WTC11 (cell line): ENCODE data around the gene LYRM1.

Source experiments
- IRF1 ChIP-seq: sonication (generic); formaldehyde crosslinking; IDR thresholded peaks from 2 replicates; pipeline ENCODE4 v1.8.0; 2023; ENCODE audit warnings: missing genetic modification reagents
- ZNF416 ChIP-seq: fragments of 250-450 bp; sonication (Bioruptor Pico); IDR thresholded peaks from 2 replicates; pipeline ENCODE4 v1.9.0; 2021; ENCODE audit warnings: mild to moderate bottlenecking, inconsistent platforms
- TF ChIP-seq, protein P1 (sequence below): fragments of 200-600 bp; IDR thresholded peaks from 2 replicates; pipeline ENCODE4 v1.8.0; 2022; ENCODE audit warnings: antibody characterized with exemption

GRCh38 chr16:20939611-20940010, 39.0 kb downstream of the LYRM1 start:
- TF ChIP-seq, protein P1, sequence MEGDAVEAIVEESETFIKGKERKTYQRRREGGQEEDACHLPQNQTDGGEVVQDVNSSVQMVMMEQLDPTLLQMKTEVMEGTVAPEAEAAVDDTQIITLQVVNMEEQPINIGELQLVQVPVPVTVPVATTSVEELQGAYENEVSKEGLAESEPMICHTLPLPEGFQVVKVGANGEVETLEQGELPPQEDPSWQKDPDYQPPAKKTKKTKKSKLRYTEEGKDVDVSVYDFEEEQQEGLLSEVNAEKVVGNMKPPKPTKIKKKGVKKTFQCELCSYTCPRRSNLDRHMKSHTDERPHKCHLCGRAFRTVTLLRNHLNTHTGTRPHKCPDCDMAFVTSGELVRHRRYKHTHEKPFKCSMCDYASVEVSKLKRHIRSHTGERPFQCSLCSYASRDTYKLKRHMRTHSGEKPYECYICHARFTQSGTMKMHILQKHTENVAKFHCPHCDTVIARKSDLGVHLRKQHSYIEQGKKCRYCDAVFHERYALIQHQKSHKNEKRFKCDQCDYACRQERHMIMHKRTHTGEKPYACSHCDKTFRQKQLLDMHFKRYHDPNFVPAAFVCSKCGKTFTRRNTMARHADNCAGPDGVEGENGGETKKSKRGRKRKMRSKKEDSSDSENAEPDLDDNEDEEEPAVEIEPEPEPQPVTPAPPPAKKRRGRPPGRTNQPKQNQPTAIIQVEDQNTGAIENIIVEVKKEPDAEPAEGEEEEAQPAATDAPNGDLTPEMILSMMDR: no peak
- no peak for TF ChIP-seq IRF1
- no peak for TF ChIP-seq ZNF416 (CRISPR knock-in tag)
